NCI-H345 treated with DMSO at 0.1 percent for 48 hours (cell line): ENCODE data around the gene JAML.
"Not testable (repeated sequence)": the region's sequence is repeated elsewhere in the genome, so short reads cannot be mapped to it uniquely, and the experiment has no call there.

Experiments
- DNase-seq: peaks from one replicate; lab custom pipeline; 2025; ENCODE audit not compliant: unreplicated experiment; lab: John Stamatoyannopoulos, UW

JAML gene

GRCh38 chr11:118198370-118198769, 26.4 kb downstream of the JAML start:
- peak; percentile 6 for DNase-seq

GRCh38 chr11:118194835-118195627, 29.8 kb downstream of the JAML start:
- DNase-seq: no peak

- DNase-seq: no peak
These were observed 30.8 kb downstream of the JAML start for GRCh38 chr11:118193910-118194566.

- not testable (repeated sequence) for DNase-seq
These were observed 32.0 kb downstream of the JAML start for GRCh38 chr11:118192817-118193216.

- DNase-seq: not testable (repeated sequence)
These were observed 33.8 kb downstream of the JAML start for GRCh38 chr11:118190942-118191506.

- no peak for DNase-seq
These were observed 38.3 kb downstream of the JAML start for GRCh38 chr11:118186346-118187107.

GRCh38 chr11:118184784-118185579, 39.8 kb downstream of the JAML start:
- DNase-seq: no peak

- not testable (repeated sequence) for DNase-seq
These were observed 41.1 kb downstream of the JAML start for GRCh38 chr11:118183691-118184090.

GRCh38 chr11:118180300-118180703, 44.5 kb downstream of the JAML start:
- no peak for DNase-seq

- no peak for DNase-seq
These were observed 48.1 kb downstream of the JAML start for GRCh38 chr11:118176778-118177134.

- DNase-seq: no peak
These were observed 48.6 kb downstream of the JAML start, which contains the start of gene SCN2B for GRCh38 chr11:118175993-118176777. SCN2B (minus strand) TSS chr11:118176639; CDS start chr11:118176431, 208 bp downstream.

- no peak for DNase-seq
These were observed 49.5 kb downstream of the JAML start for GRCh38 chr11:118175031-118175992.

GRCh38 chr11:118174006-118174567, 50.7 kb downstream of the JAML start:
- DNase-seq: no peak

GRCh38 chr11:118172356-118172755, 52.5 kb downstream of the JAML start:
- DNase-seq: no peak

- peak; percentile 66 for DNase-seq
These were observed 53.3 kb downstream of the JAML start for GRCh38 chr11:118171269-118172062.

- DNase-seq: peak; percentile 67
These were observed 53.9 kb downstream of the JAML start for GRCh38 chr11:118170882-118171268.

GRCh38 chr11:118170231-118170630, 54.6 kb downstream of the JAML start:
- no peak for DNase-seq
